ENCODE results near the gene C16orf95.

C16orf95 gene

GRCh38 chr16:87328846-87329245 is 11.7 kb upstream of the C16orf95 start:
- no peak for TF ChIP-seq CTCF (conservative IDR thresholded peaks at IDR 0.05)
- no peak overlapping the region for H3K27ac ChIP-seq

DNA sequence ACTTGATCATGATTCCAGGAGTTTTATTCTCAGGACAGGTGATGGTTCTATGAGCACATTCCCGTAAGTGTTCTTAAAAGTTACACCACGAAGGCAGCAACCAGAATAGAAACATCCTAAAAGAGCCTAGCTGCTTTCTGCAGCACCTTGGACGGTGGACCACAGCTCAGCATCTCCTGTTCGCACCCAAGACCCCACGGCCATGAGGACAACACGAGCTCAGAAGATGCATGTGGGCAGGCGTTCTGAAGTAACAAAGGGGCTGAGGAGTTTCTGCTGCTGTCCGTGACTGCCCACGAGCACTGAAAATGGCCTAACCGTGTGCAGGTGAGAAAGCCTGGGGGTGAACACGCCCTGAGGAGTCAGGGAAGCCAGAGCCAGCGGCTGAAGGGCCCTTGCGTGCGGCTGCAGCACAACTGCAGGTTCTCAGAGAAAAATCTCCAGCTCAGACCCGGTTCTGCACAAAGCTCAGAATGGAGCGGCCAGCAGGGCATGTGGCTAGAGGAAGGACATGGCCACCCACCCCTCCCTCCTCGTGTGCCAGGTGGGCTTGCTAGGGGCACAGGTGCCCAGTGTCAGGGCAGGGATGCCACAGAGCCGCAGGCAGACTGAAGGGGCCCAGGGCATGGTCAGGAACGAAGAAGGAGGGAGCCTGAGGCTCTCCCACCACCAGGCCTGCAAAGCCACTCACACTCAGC is 10.8 kb upstream of the C16orf95 start:
- H3K27ac ChIP-seq = no peak overlapping the region
- no peak for TF ChIP-seq CTCF (conservative IDR thresholded peaks at IDR 0.05)

- no peak overlapping the region for H3K27ac ChIP-seq
- TF ChIP-seq CTCF (conservative IDR thresholded peaks at IDR 0.05) = no peak
Observed at GRCh38 chr16:87326151-87326571, 9.0 kb upstream of the C16orf95 start.

DNA sequence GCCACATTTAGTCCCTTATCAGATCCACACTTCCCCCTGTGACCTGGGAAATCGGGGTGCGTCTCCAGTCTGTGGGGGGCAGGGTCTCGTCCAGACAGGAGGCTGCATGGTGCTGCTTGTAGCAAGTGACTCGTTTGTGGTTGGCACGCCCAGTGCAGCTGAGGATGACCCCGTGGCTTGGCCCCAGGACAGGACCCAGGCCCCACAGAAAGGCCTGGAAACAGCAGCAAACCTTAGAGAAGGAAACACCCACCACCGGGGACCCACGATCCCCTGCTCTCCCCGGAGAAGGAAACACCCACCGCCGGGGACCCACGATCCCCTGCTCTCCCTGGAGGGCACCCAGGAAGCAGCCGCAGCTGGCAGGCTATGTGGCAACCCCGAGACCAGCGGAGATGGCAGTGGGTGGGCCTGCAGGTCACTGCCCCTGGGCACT is 8.2 kb upstream of the C16orf95 start:
- H3K27ac ChIP-seq = no peak overlapping the region
- no peak for TF ChIP-seq CTCF (conservative IDR thresholded peaks at IDR 0.05)

DNA sequence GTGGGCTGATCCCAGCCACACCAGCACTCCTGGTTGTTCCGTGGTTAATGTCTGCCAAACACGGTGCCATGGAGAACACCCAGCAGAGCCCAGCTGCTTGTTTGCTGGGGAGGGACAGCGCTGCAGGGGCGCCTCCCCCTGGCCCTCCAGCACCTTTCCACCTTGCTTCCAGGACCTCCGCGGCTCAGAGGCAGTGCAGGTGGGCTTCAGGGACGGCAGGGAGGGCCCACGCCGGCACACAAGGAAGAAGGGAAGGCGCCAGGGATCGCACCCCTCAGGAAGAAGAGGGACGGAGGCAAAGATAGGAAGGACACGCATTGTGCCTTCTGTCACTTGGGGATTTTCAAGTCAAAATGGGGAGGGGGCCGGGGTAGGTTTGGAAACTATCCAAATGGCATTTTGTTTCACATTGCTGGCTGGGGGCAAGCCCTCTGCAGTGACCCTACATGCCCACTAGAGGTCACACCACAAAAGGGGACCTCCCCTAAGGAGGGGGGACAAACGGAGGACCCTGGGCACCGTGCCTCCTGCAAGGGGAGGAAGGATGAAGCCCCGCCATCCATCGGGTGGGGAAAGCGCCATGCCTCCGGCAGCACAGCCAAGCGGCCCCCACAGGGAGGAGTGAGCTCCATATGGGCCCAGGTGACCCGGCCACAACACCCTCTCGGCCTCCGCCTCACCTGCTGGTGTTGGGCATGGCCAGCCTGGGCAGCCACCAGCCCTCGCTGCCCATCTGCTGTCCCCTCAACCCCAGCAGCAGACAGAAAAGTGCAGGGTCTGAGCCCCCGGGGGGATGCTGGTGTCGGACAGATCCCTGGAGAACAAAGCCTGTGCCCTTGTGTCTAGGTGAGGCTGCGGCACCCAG is 7.5 kb upstream of the C16orf95 start:
- no peak overlapping the region for H3K27ac ChIP-seq
- peak; percentile 62 for TF ChIP-seq CTCF (conservative IDR thresholded peaks at IDR 0.05)

DNA sequence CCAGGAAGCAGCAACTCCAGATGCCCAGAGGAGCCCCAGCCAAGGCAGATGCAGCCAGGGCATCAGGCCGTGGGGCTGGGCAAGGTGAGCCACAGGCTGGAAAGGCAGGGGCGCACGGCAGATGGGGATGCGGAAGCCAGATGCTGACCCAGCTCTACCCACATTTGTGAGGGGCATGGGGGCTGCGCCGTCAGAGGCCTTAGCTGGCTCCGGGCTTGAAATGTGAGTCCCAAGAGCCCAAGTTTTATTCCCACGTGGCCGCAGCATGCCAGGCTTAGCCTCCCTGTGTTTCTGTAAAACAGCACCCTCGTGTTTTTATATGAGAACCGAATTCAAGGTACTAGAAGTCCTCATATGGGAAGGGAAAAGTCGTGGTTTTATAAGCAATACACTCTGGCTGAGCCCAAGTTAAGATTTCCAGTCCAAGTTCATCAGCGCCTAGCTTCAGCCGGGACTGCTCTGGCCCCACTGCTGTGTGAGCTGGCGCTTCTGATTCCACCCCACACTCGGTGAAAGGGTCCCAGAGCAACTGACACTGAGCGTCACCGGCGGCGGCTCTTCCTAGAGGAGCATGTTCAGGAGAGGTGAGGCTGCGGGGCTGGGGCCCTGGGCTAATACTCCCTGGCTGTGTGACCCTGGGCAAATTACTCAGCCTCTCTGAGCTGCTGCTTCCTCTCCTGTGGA is 6.7 kb upstream of the C16orf95 start:
- H3K27ac ChIP-seq = no peak overlapping the region
- TF ChIP-seq CTCF (conservative IDR thresholded peaks at IDR 0.05) = no peak

All from VCaP (cell line).